SK-N-SH treated with all-trans-retinoic acid at 6 μM for 48 hours (cell line): Measurements from ENCODE around the gene SVOPL.

Source experiments
- ATAC-seq: fragments of 200-7000 bp; cut with Tn5 transposase; 3 replicates; pipeline ENCODE4 v1.9.1; 2020; ENCODE audit warnings: mild to moderate bottlenecking, moderate library complexity
- ARNTL ChIP-seq: fragments of 450-650 bp; formaldehyde crosslinking; IDR thresholded peaks from 2 replicates; pipeline ENCODE4 v1.5.0; 2020; ENCODE audit warnings: low read depth, mild to moderate bottlenecking, moderate library complexity, borderline replicate concordance
- BACH2 ChIP-seq: fragments of 250-450 bp; sonication (Bioruptor Pico); IDR thresholded peaks from 2 replicates; pipeline ENCODE4 v1.9.0; 2021; ENCODE audit warnings: mild to moderate bottlenecking, borderline replicate concordance
- CSDC2 ChIP-seq: fragments of 250-450 bp; sonication (Bioruptor Pico); IDR thresholded peaks from 2 replicates; pipeline ENCODE4 v1.5.0; 2020; ENCODE audit warnings: mild to moderate bottlenecking, moderate library complexity
- ESRRG ChIP-seq: fragments of 250-450 bp; sonication (Bioruptor Pico); IDR thresholded peaks from 2 replicates; pipeline ENCODE4 v1.6.1; 2021; ENCODE audit warnings: mild to moderate bottlenecking
- GLIS3 ChIP-seq: fragments of 250-450 bp; sonication (Bioruptor Pico); IDR thresholded peaks from 2 replicates; pipeline ENCODE4 v1.5.0; 2020; ENCODE audit warnings: mild to moderate bottlenecking, moderate library complexity
- ISL1 ChIP-seq: fragments of 250-450 bp; sonication (Bioruptor Pico); IDR thresholded peaks from 2 replicates; pipeline ENCODE4 v2.1.2; 2022; ENCODE audit warnings: mild to moderate bottlenecking, moderate library complexity
- OSR1 ChIP-seq: fragments of 250-450 bp; sonication (Bioruptor Pico); IDR thresholded peaks from 2 replicates; pipeline ENCODE4 v1.8.0; 2022; ENCODE audit warnings: moderate library complexity, mild to moderate bottlenecking, inconsistent platforms
- PPARA ChIP-seq: fragments of 250-450 bp; sonication (Bioruptor Pico); IDR thresholded peaks from 2 replicates; pipeline ENCODE4 v1.5.0; 2020; ENCODE audit warnings: mild to moderate bottlenecking, borderline replicate concordance
- RARB ChIP-seq: fragments of 250-450 bp; sonication (Bioruptor Pico); IDR thresholded peaks from 2 replicates; pipeline ENCODE4 v1.8.0; 2021; ENCODE audit warnings: mild to moderate bottlenecking, moderate library complexity
- SNAI2 ChIP-seq: fragments of 250-450 bp; sonication (Bioruptor Pico); IDR thresholded peaks from 2 replicates; pipeline ENCODE4 v1.5.0; 2020; ENCODE audit warnings: mild to moderate bottlenecking, moderate library complexity
- TCF4 ChIP-seq: fragments of 250-450 bp; sonication (Bioruptor Pico); IDR thresholded peaks from 2 replicates; pipeline ENCODE4 v1.8.0; 2021; ENCODE audit warnings: mild to moderate bottlenecking, moderate library complexity, borderline replicate concordance
- TOX ChIP-seq: fragments of 250-450 bp; sonication (Bioruptor Pico); IDR thresholded peaks from 2 replicates; pipeline ENCODE4 v1.8.0; 2021; ENCODE audit warnings: mild to moderate bottlenecking, moderate library complexity, borderline replicate concordance
- ZC3H10 ChIP-seq: fragments of 250-450 bp; sonication (Bioruptor Pico); IDR thresholded peaks from 2 replicates; pipeline ENCODE4 v1.5.1; 2021; ENCODE audit warnings: mild to moderate bottlenecking, moderate library complexity
- ZFP3 ChIP-seq: fragments of 250-450 bp; sonication (Bioruptor Pico); IDR thresholded peaks from 2 replicates; pipeline ENCODE4 v1.5.0; 2020; ENCODE audit warnings: mild to moderate bottlenecking, moderate library complexity
- ZFP30 ChIP-seq: fragments of 450-650 bp; formaldehyde crosslinking; IDR thresholded peaks from 2 replicates; pipeline ENCODE4 v1.5.0; 2022; ENCODE audit warnings: mild to moderate bottlenecking, moderate library complexity
- ZNF565 ChIP-seq: fragments of 450-650 bp; formaldehyde crosslinking; conservative IDR thresholded peaks from 2 replicates; pipeline ENCODE4 v1.5.0; 2020; ENCODE audit warnings: low read depth, mild to moderate bottlenecking, moderate library complexity
- ZNF70 ChIP-seq: fragments of 450-650 bp; formaldehyde crosslinking; IDR thresholded peaks from 2 replicates; pipeline ENCODE4 v1.5.0; 2020; ENCODE audit warnings: mild to moderate bottlenecking, moderate library complexity
- ZNF8 ChIP-seq: fragments of 450-650 bp; formaldehyde crosslinking; IDR thresholded peaks from 2 replicates; pipeline ENCODE4 v1.5.0; 2020; ENCODE audit warnings: mild to moderate bottlenecking, moderate library complexity
- TF ChIP-seq, protein P1 (sequence below): fragments of 250-450 bp; sonication (Bioruptor Pico); IDR thresholded peaks from 2 replicates; pipeline ENCODE4 v1.8.0; 2020; ENCODE audit warnings: mild to moderate bottlenecking, moderate library complexity, borderline replicate concordance
- TF ChIP-seq, protein P2 (sequence below): fragments of 250-450 bp; sonication (Bioruptor Pico); IDR thresholded peaks from 2 replicates; pipeline ENCODE4 v1.5.0; 2020; ENCODE audit warnings: mild to moderate bottlenecking, moderate library complexity
- TF ChIP-seq, protein P3 (sequence below): fragments of 250-450 bp; sonication (Bioruptor Pico); IDR thresholded peaks from 2 replicates; pipeline ENCODE4 v1.5.1; 2020; ENCODE audit warnings: low read depth, mild to moderate bottlenecking, moderate library complexity
- TF ChIP-seq, protein P4 (sequence below): fragments of 250-450 bp; sonication (Bioruptor Pico); IDR thresholded peaks from 2 replicates; pipeline ENCODE4 v1.5.1; 2021; ENCODE audit warnings: mild to moderate bottlenecking, moderate library complexity

SVOPL gene

DNA sequence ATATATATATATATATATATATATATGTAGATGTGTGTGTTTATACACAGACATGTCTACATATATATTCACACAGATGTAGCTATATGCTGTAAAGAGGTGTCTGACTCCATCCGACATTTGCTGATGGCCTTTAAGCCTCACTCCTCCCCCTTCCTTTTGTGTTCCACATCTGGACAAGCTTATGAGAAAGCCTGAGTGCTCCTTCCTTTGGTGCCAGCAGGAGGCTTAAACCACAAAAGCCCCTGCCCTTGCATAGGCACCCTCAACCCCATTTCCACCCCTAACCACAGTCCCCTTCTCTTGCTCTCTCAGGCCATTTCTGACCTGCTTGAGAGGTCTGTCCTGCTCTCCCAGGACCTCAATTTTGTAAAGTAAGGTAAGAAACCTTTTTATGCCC lies 98.7 kb downstream of the SVOPL start:
- no peak for ATAC-seq
- TF ChIP-seq OSR1 (no peak), RARB (CRISPR knock-in tag) (no peak), ZNF8 (CRISPR knock-in tag) (no peak), GLIS3 (no peak), ISL1 (CRISPR knock-in tag) (no peak), ZNF565 (CRISPR knock-in tag) (no peak), TOX (CRISPR knock-in tag) (no peak), ESRRG (CRISPR knock-in tag) (no peak), ARNTL (no peak), CSDC2 (CRISPR knock-in tag) (no peak), BACH2 (CRISPR knock-in tag) (no peak), TCF4 (CRISPR knock-in tag) (no peak), PPARA (CRISPR knock-in tag) (no peak), ZNF70 (CRISPR knock-in tag) (no peak)
- TF ChIP-seq, protein P1, sequence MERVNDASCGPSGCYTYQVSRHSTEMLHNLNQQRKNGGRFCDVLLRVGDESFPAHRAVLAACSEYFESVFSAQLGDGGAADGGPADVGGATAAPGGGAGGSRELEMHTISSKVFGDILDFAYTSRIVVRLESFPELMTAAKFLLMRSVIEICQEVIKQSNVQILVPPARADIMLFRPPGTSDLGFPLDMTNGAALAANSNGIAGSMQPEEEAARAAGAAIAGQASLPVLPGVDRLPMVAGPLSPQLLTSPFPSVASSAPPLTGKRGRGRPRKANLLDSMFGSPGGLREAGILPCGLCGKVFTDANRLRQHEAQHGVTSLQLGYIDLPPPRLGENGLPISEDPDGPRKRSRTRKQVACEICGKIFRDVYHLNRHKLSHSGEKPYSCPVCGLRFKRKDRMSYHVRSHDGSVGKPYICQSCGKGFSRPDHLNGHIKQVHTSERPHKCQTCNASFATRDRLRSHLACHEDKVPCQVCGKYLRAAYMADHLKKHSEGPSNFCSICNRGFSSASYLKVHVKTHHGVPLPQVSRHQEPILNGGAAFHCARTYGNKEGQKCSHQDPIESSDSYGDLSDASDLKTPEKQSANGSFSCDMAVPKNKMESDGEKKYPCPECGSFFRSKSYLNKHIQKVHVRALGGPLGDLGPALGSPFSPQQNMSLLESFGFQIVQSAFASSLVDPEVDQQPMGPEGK (CRISPR knock-in tag): no peak
- TF ChIP-seq, protein P2, sequence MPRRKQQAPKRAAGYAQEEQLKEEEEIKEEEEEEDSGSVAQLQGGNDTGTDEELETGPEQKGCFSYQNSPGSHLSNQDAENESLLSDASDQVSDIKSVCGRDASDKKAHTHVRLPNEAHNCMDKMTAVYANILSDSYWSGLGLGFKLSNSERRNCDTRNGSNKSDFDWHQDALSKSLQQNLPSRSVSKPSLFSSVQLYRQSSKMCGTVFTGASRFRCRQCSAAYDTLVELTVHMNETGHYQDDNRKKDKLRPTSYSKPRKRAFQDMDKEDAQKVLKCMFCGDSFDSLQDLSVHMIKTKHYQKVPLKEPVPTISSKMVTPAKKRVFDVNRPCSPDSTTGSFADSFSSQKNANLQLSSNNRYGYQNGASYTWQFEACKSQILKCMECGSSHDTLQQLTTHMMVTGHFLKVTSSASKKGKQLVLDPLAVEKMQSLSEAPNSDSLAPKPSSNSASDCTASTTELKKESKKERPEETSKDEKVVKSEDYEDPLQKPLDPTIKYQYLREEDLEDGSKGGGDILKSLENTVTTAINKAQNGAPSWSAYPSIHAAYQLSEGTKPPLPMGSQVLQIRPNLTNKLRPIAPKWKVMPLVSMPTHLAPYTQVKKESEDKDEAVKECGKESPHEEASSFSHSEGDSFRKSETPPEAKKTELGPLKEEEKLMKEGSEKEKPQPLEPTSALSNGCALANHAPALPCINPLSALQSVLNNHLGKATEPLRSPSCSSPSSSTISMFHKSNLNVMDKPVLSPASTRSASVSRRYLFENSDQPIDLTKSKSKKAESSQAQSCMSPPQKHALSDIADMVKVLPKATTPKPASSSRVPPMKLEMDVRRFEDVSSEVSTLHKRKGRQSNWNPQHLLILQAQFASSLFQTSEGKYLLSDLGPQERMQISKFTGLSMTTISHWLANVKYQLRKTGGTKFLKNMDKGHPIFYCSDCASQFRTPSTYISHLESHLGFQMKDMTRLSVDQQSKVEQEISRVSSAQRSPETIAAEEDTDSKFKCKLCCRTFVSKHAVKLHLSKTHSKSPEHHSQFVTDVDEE: no peak
- TF ChIP-seq, all 23 proteins: peak for 0

DNA sequence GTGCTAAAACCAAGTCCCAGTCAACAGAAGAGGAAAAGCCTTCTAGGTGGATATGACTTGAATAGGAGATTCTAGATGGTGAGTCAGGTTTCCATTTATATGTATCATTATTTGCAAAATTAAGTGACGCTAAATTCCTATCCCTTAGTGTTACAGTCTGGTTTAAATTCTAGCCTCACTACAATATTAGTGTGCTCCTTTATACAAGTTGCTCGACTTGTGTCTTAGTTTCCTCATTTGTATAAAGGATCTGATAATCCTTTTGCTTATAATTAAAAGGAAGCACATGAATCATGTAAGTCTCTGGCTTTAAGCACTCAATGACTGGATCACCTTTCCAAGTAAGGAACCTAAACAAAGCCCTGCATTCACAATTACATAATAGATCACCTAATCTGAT lies 105.7 kb downstream of the SVOPL start:
- TF ChIP-seq OSR1: no peak
- TF ChIP-seq SNAI2 (CRISPR knock-in tag): no peak
- TF ChIP-seq ZFP3 (CRISPR knock-in tag): no peak
- TF ChIP-seq ZFP30 (CRISPR knock-in tag): no peak
- no peak for TF ChIP-seq TOX (CRISPR knock-in tag)
- no peak for TF ChIP-seq ZNF8 (CRISPR knock-in tag)
- no peak for TF ChIP-seq ARNTL
- TF ChIP-seq ESRRG (CRISPR knock-in tag): no peak
- TF ChIP-seq, protein P1 (CRISPR knock-in tag): no peak
- ATAC-seq: no peak

DNA sequence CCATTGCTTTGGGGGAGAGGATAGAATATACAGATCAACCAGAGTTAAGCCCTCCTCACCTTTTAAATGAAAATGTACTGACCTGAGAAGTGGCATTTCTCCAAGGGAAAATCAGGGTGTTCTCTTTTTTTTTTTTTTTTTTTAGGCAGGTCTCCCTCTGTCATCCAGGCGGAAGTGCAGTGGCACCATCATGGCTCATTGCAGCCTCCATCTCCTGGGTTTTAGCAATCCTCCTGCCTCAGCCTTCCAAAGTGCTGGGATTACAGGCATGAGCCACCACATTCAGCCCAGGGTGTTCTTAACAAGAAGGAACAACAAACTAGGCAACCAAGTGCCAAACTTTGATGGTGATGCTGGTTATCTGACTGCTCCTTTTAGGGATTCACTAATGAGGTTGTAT lies 111.0 kb downstream of the SVOPL start:
- TF ChIP-seq PPARA (CRISPR knock-in tag): no peak
- TF ChIP-seq, protein P3, sequence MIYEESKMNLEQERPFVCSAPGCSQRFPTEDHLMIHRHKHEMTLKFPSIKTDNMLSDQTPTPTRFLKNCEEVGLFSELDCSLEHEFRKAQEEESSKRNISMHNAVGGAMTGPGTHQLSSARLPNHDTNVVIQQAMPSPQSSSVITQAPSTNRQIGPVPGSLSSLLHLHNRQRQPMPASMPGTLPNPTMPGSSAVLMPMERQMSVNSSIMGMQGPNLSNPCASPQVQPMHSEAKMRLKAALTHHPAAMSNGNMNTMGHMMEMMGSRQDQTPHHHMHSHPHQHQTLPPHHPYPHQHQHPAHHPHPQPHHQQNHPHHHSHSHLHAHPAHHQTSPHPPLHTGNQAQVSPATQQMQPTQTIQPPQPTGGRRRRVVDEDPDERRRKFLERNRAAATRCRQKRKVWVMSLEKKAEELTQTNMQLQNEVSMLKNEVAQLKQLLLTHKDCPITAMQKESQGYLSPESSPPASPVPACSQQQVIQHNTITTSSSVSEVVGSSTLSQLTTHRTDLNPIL: no peak
- TF ChIP-seq ZNF70 (CRISPR knock-in tag): no peak
- no peak for TF ChIP-seq TOX (CRISPR knock-in tag)
- TF ChIP-seq, protein P2: no peak
- TF ChIP-seq, protein P4, sequence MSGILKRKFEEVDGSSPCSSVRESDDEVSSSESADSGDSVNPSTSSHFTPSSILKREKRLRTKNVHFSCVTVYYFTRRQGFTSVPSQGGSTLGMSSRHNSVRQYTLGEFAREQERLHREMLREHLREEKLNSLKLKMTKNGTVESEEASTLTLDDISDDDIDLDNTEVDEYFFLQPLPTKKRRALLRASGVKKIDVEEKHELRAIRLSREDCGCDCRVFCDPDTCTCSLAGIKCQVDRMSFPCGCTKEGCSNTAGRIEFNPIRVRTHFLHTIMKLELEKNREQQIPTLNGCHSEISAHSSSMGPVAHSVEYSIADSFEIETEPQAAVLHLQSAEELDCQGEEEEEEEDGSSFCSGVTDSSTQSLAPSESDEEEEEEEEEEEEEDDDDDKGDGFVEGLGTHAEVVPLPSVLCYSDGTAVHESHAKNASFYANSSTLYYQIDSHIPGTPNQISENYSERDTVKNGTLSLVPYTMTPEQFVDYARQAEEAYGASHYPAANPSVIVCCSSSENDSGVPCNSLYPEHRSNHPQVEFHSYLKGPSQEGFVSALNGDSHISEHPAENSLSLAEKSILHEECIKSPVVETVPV: no peak
- no peak for TF ChIP-seq ESRRG (CRISPR knock-in tag)
- no peak for TF ChIP-seq GLIS3
- TF ChIP-seq TCF4 (CRISPR knock-in tag): no peak
- no peak for TF ChIP-seq ARNTL
- no peak for TF ChIP-seq CSDC2 (CRISPR knock-in tag)
- no peak for TF ChIP-seq ZC3H10
- no peak for TF ChIP-seq RARB (CRISPR knock-in tag)
- TF ChIP-seq ZFP30 (CRISPR knock-in tag): no peak
- no peak for TF ChIP-seq ZFP3 (CRISPR knock-in tag)
- no peak for ATAC-seq
